ENCODE data around the gene SLC43A2.
A peak's percentile ranks its signal among the peaks of the same experiment; 100 is the strongest.

Gene SLC43A2

GRCh38 chr17:1650731-1651558 is 22.3 kb upstream of the SLC43A2 start:
- Histone ChIP-seq H3K27ac (no peak overlapping the region), H3K4me3 (IDR thresholded peaks at IDR 0.05; ENCODE audit: insufficient read depth, low read depth, low read length) (no peak overlapping the region), H3K4me1 (ENCODE audit: low read depth, poor library complexity, severe bottlenecking) (no peaks in the 10 kb centered on the region), H2AFZ (ENCODE audit: low read depth) (no peak overlapping the region), H3K9ac (no peak overlapping the region), H3K27me3 (ENCODE audit: insufficient read depth, low read depth) (no peaks in the 10 kb centered on the region), H4K20me1 (ENCODE audit: insufficient read depth) (no peaks in the 10 kb centered on the region), H3K36me3 (ENCODE audit: insufficient read depth) (no peaks in the 10 kb centered on the region; the same call in 1 of the 2 replicates), H3K4me2 (peak overlapping the region; percentile 66; the same call in 1 of the 2 replicates), H3K79me2 (ENCODE audit: insufficient read depth, low read depth) (no peaks in the 10 kb centered on the region)
- TF ChIP-seq CTCF (conservative IDR thresholded peaks at IDR 0.05; ENCODE audit: low read depth, low read length): no peak

GRCh38 chr17:1649844-1650501 is 21.3 kb upstream of the SLC43A2 start, which contains the start of gene RILP:
TSS of gene RILP (minus strand) at chr17:1649866. CDS start at chr17:1649804, 62 bp downstream.
- H4K20me1 ChIP-seq (ENCODE audit: insufficient read depth): no peaks in the 10 kb centered on the region
- peak within 1 kb of the TSS; percentile 78 for H2AFZ ChIP-seq (ENCODE audit: low read depth)
- no peak within 1 kb of the TSS for H3K4me3 ChIP-seq (IDR thresholded peaks at IDR 0.05; ENCODE audit: insufficient read depth, low read depth, low read length)
- no peaks in the 10 kb centered on the region for H3K4me1 ChIP-seq (ENCODE audit: low read depth, poor library complexity, severe bottlenecking)
- H3K4me2 ChIP-seq: peak within 1 kb of the TSS; percentile 66
- no peaks in the 10 kb centered on the region for H3K79me2 ChIP-seq (ENCODE audit: insufficient read depth, low read depth)
- peak within 1 kb of the TSS; percentile 36; the same call in 1 of the 2 replicates for H3K27ac ChIP-seq
- no peak for TF ChIP-seq CTCF (conservative IDR thresholded peaks at IDR 0.05; ENCODE audit: low read depth, low read length)
- H3K9ac ChIP-seq: peak within 1 kb of the TSS; percentile 12; the same call in 1 of the 2 replicates
- no peaks in the 10 kb centered on the region; the same call in 1 of the 2 replicates for H3K36me3 ChIP-seq (ENCODE audit: insufficient read depth)
- H3K27me3 ChIP-seq (ENCODE audit: insufficient read depth, low read depth): no peaks in the 10 kb centered on the region

- no peak overlapping the region; the same call in 1 of the 2 replicates for H3K9ac ChIP-seq
- H2AFZ ChIP-seq (ENCODE audit: low read depth): peak overlapping the region; percentile 26; the same call in 1 of the 2 replicates
These were observed 20.6 kb upstream of the SLC43A2 start for GRCh38 chr17:1648963-1649843.

More at GRCh38 chr17:1648963-1649843, 20.6 kb upstream of the SLC43A2 start:
- Histone ChIP-seq H4K20me1 (ENCODE audit: insufficient read depth) (no peaks in the 10 kb centered on the region), H3K4me2 (peak overlapping the region; percentile 66), H3K79me2 (ENCODE audit: insufficient read depth, low read depth) (no peaks in the 10 kb centered on the region), H3K27ac (peak overlapping the region; percentile 36; the same call in 1 of the 2 replicates), H3K27me3 (ENCODE audit: insufficient read depth, low read depth) (no peaks in the 10 kb centered on the region), H3K36me3 (ENCODE audit: insufficient read depth) (no peaks in the 10 kb centered on the region; the same call in 1 of the 2 replicates), H3K4me1 (ENCODE audit: low read depth, poor library complexity, severe bottlenecking) (no peaks in the 10 kb centered on the region), H3K4me3 (IDR thresholded peaks at IDR 0.05; ENCODE audit: insufficient read depth, low read depth, low read length) (no peak overlapping the region)
- TF ChIP-seq CTCF (conservative IDR thresholded peaks at IDR 0.05; ENCODE audit: low read depth, low read length): no peak
